Hepatocyte (in vitro differentiated cells): ENCODE data around the gene RPS23. TPM values are rescaled to one million over a fixed set of nuclear protein-coding genes. Genes with fewer than 3 reads are reported as not detected.
"Not testable (repeated sequence)": the region's sequence is repeated elsewhere in the genome, so short reads cannot be mapped to it uniquely, and the experiment has no call there.

Source experiments
- DNase-seq: peaks from one replicate; pipeline ENCODE4 v3.0.0-alpha.2; 2016; ENCODE audit warnings: low spot score
- H2AFZ ChIP-seq: fragments of 200-600 bp; sonication (generic); 2 replicates; pipeline ENCODE4 v1.6.0; 2016; ENCODE audit warnings: antibody characterized with exemption, mild to moderate bottlenecking
- H3K27ac ChIP-seq: fragments of 200-600 bp; sonication (generic); 2 replicates; pipeline ENCODE4 v1.5.1; 2016; ENCODE audit warnings: mild to moderate bottlenecking
- H3K27me3 ChIP-seq: fragments of 200-600 bp; sonication (generic); 2 replicates; pipeline ENCODE4 v1.6.1; 2016
- H3K36me3 ChIP-seq: fragments of 200-600 bp; sonication (generic); replicated peaks from 2 replicates; pipeline ENCODE4 v1.5.1; 2016; ENCODE audit warnings: low read depth; ENCODE audit not compliant: insufficient read depth
- H3K4me1 ChIP-seq: fragments of 200-600 bp; sonication (generic); 2 replicates; pipeline ENCODE4 v1.5.1; 2016; ENCODE audit warnings: mild to moderate bottlenecking, moderate library complexity; ENCODE audit not compliant: insufficient read depth
- H3K4me2 ChIP-seq: fragments of 200-600 bp; sonication (generic); 2 replicates; pipeline ENCODE4 v1.6.0; 2016
- H3K4me3 ChIP-seq: fragments of 200-600 bp; sonication (generic); 2 replicates; pipeline ENCODE4 v1.5.1; 2016; ENCODE audit warnings: mild to moderate bottlenecking
- H3K79me2 ChIP-seq: fragments of 200-600 bp; sonication (generic); 2 replicates; pipeline ENCODE4 v1.6.0; 2017; ENCODE audit warnings: mild to moderate bottlenecking
- H3K9me2 ChIP-seq: fragments of 200-600 bp; sonication (generic); replicated peaks from 2 replicates; pipeline ENCODE4 v1.6.0; 2017; ENCODE audit warnings: mild to moderate bottlenecking; ENCODE audit not compliant: insufficient read depth
- H3K9me3 ChIP-seq: fragments of 200-600 bp; sonication (generic); 2 replicates; pipeline ENCODE4 v1.5.1; 2016; ENCODE audit warnings: low read depth, mild to moderate bottlenecking
- H4K20me1 ChIP-seq: fragments of 200-600 bp; sonication (generic); 2 replicates; pipeline ENCODE4 v1.6.0; 2016; ENCODE audit warnings: mild to moderate bottlenecking; ENCODE audit not compliant: insufficient read depth, poor library complexity, severe bottlenecking
- CTCF ChIP-seq: fragments of 200-600 bp; sonication (generic); IDR thresholded peaks from 2 replicates; pipeline ENCODE4 v1.5.1; 2016; ENCODE audit warnings: antibody characterized with exemption, mild to moderate bottlenecking; ENCODE audit not compliant: poor library complexity
- EZH2 ChIP-seq: fragments of 200-600 bp; sonication (generic); IDR thresholded peaks from 2 replicates; pipeline ENCODE4 v1.6.1; 2016; ENCODE audit warnings: antibody characterized with exemption, mild to moderate bottlenecking, borderline replicate concordance
- EZH2phosphoT487 ChIP-seq: fragments of 200-600 bp; sonication (generic); IDR thresholded peaks from one replicate; pipeline ENCODE4 v1.6.1; 2018; ENCODE audit warnings: antibody characterized with exemption, mild to moderate bottlenecking, low read depth, moderate library complexity; ENCODE audit not compliant: unreplicated experiment, severe bottlenecking
- WGBS: methylation state at CpG from one replicate; pipeline ENCODE4 v1.1.6; 2016; ENCODE audit warnings: low lambda C conversion rate; ENCODE audit errors: missing lambda C conversion rate; 5-methylcytosine and 5-hydroxymethylcytosine counted together
- polyA plus RNA-seq: library from polyadenylated mRNA; unstranded; fragments of >200 nt; fragmentation: Nextera tagmentation; extraction: Ambion mirVana; gene quantifications from 2 replicates; pipeline ENCODE4 v1.2.1, GENCODE V29; 2016
- total RNA-seq: library from RNA; depleted of rRNA; stranded (reverse); fragments of >200 nt; gene quantifications from 2 replicates; pipeline ENCODE4 v1.2.3, GENCODE V29; 2014

Gene RPS23
- total and polyA plus RNA-seq, 2 experiments from 2014 or later, result 797 to 3,018 TPM

DNA sequence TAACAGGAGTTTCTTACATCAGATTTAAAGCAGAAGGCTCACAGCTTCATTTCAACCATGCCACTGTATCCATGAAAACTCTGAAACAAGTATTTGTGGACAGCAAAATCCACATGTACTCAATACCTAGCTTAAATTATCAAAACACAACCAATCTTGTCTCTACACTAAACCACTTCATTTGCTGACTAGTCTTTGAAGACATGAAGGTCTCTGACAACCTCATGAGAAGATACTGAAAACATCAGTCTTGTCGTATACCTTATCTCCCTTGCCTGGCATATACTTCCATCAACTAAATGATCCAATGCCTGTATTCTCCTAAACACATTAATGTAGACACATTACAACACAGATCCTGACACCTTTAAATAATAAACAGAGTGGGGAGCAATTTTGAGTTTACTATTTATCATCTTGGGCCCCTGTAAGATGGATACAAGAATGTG lies 2.9 kb downstream of the RPS23 start:
- H3K4me3 ChIP-seq, result no peak overlapping the region
- no peak for DNase-seq
- no peaks in the 10 kb centered on the region for H4K20me1 ChIP-seq
- no peaks in the 10 kb centered on the region for H3K27me3 ChIP-seq
- H3K9me3 ChIP-seq, result no peaks in the 10 kb centered on the region
- peaks cover 31% of the 10 kb centered on the region for H3K79me2 ChIP-seq
- no peaks in the 10 kb centered on the region for H3K36me3 ChIP-seq
- H2AFZ ChIP-seq, result no peak overlapping the region
- H3K4me1 ChIP-seq, result peaks cover 8% of the 10 kb centered on the region
- WGBS, result 82% methylated on average over 1 of the region's 1 CpG
- no peak overlapping the region for H3K27ac ChIP-seq
- H3K9me2 ChIP-seq, result no peaks in the 10 kb centered on the region
- no peak overlapping the region for H3K4me2 ChIP-seq
- TF ChIP-seq EZH2, result no peak
- TF ChIP-seq EZH2phosphoT487, result no peak
- no peak for TF ChIP-seq CTCF

- H3K9me2 ChIP-seq, result no peaks in the 10 kb centered on the region
- H3K9me3 ChIP-seq, result no peaks in the 10 kb centered on the region
- no peak overlapping the region for H3K27ac ChIP-seq
- no peak for DNase-seq
- H2AFZ ChIP-seq, result no peak overlapping the region
- no peak overlapping the region for H3K4me2 ChIP-seq
- no peak overlapping the region for H3K4me3 ChIP-seq
- H3K79me2 ChIP-seq, result peaks cover 31% of the 10 kb centered on the region
- H3K36me3 ChIP-seq, result no peaks in the 10 kb centered on the region
- WGBS, result 86% methylated on average over 26 of the region's 31 CpGs
- no peaks in the 10 kb centered on the region for H3K27me3 ChIP-seq
- H4K20me1 ChIP-seq, result no peaks in the 10 kb centered on the region
- H3K4me1 ChIP-seq, result peaks cover 8% of the 10 kb centered on the region
- TF ChIP-seq EZH2phosphoT487 (no peak), CTCF (no peak), EZH2 (no peak)
These were observed 3.6 kb downstream of the RPS23 start for GRCh38 chr5:82274343-82275211.

GRCh38 chr5:82273426-82273825 lies 4.7 kb downstream of the RPS23 start:
- not testable (repeated sequence) for H3K27ac ChIP-seq, H3K4me1 ChIP-seq, H2AFZ ChIP-seq, H3K4me3 ChIP-seq, H3K36me3 ChIP-seq, H3K9me2 ChIP-seq, H4K20me1 ChIP-seq, H3K9me3 ChIP-seq, H3K4me2 ChIP-seq, DNase-seq, H3K27me3 ChIP-seq
- WGBS, result 94% methylated on average over 4 of the region's 4 CpGs
- peaks cover 29% of the 10 kb centered on the region for H3K79me2 ChIP-seq

DNA sequence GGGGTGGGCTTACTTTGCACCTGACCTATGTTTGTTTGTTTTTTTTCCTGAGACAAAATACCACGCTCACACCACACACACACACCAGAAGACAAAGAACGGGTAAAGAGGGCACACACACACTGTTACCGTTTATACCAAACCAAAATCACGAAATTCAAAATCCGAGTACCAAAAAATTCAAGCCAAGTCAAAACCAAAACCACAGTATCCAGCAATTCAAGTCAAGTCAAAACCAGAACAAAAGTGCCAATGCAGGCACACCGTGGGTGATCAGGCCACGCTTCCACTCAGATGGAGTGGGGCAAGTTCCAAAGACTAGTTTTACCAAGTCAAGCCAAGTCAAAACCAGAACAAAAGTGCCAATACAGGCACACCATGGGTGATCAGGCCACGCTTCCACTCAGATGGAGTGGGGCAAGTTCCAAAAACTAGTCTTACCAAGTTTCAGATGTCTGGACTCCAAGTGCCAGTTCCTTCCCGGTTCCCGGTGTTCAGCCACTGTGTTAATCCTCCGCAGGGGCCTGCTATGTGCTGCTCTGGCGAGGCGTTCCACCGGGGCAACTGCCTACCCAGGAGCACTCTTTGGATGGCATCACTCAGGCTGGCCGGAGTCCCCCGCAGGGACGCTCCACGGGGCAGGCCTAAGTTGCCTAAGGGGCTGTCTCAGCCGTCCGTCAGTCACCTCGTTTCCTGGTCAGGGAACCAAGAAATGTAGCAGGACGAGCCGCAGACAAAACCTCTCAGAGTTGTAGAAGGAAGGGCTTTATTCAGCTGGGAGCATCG lies 5.4 kb downstream of the RPS23 start:
- not testable (repeated sequence) for H3K4me3 ChIP-seq, H3K9me2 ChIP-seq, H3K9me3 ChIP-seq, DNase-seq, H3K4me2 ChIP-seq, H4K20me1 ChIP-seq, H2AFZ ChIP-seq, H3K4me1 ChIP-seq, H3K36me3 ChIP-seq, H3K27ac ChIP-seq, H3K27me3 ChIP-seq
- H3K79me2 ChIP-seq, result peaks cover 26% of the 10 kb centered on the region
- 90% methylated on average over 24 of the region's 24 CpGs for WGBS

GRCh38 chr5:82269363-82269762 lies 8.8 kb downstream of the RPS23 start:
- H3K27ac ChIP-seq, H3K9me2 ChIP-seq, DNase-seq, H3K9me3 ChIP-seq, H3K4me2 ChIP-seq, H3K27me3 ChIP-seq, H3K36me3 ChIP-seq, H3K4me3 ChIP-seq, H3K79me2 ChIP-seq, H4K20me1 ChIP-seq, H2AFZ ChIP-seq, H3K4me1 ChIP-seq: not testable (repeated sequence)
- WGBS, result 100% methylated on average over 2 of the region's 2 CpGs

DNA sequence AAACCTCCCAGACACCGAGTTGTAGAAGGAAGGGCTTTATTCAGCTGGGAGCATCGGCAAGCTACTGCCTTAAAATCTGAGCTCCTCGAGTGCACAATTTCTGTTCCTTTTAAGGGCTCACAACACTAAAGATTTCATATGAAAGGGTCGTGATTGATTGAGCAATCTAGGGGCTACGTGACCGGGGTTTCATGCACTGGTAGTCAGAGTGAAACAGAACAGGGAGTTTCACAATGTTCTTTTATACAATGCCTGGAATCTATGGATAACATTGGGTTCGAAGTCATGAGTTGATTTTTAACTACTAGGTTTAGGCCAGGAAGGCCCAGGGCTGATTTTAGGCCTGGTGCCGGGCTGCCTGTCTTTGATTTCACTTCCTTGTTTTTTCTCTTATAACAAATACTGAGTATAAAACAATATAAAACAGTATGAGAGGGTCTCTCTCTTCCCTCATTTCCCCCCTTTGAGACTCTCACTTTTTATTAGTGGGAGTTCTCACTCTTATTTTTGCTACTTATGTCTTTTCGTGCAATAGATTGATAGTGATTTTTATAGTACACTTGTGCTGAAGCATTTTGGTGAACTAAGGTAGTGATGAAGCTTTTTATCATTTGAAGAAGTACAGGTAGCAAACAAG lies 10.7 kb downstream of the RPS23 start:
- not testable (repeated sequence) for H3K9me2 ChIP-seq, H3K79me2 ChIP-seq, H2AFZ ChIP-seq, H3K36me3 ChIP-seq, H3K4me3 ChIP-seq, H3K27me3 ChIP-seq, H3K9me3 ChIP-seq, H3K4me2 ChIP-seq, DNase-seq, H4K20me1 ChIP-seq, H3K4me1 ChIP-seq, H3K27ac ChIP-seq
- WGBS, result 98% methylated on average over 9 of the region's 9 CpGs
